Trophoblast cell (in vitro differentiated cells and primary cell): ENCODE data around the gene ITGA2B.
A peak's percentile ranks its signal among the peaks of the same experiment; 100 is the strongest.

Experiments
- DNase-seq, 2 donors: peaks; one replicate each; pipeline ENCODE4 v3.0.0-alpha.2; 2016
- H2AFZ ChIP-seq: 2 replicates; pipeline ENCODE4 v1.6.1; 2013; ENCODE audit warnings: low read length, moderate library complexity, mild to moderate bottlenecking; ENCODE audit not compliant: insufficient read depth, poor library complexity
- H2AK5ac ChIP-seq: 2 replicates; pipeline ENCODE4 v1.6.1; 2013; ENCODE audit warnings: mild to moderate bottlenecking, low read length
- H2BK120ac ChIP-seq: 2 replicates; pipeline ENCODE4 v1.6.1; 2013; ENCODE audit warnings: low read length, mild to moderate bottlenecking, moderate library complexity; ENCODE audit not compliant: insufficient read depth, poor library complexity
- H2BK12ac ChIP-seq: 2 replicates; pipeline ENCODE4 v1.6.1; 2013; ENCODE audit warnings: mild to moderate bottlenecking, low read length, moderate library complexity
- H2BK5ac ChIP-seq: 2 replicates; pipeline ENCODE4 v1.6.1; 2013; ENCODE audit warnings: low read length, low read depth, moderate library complexity, mild to moderate bottlenecking; ENCODE audit not compliant: poor library complexity
- H3K14ac ChIP-seq: 2 replicates; pipeline ENCODE4 v1.6.1; 2013; ENCODE audit warnings: mild to moderate bottlenecking, low read length
- H3K18ac ChIP-seq: 2 replicates; pipeline ENCODE4 v1.6.1; 2013; ENCODE audit warnings: mild to moderate bottlenecking, low read length
- H3K23ac ChIP-seq: 2 replicates; pipeline ENCODE4 v1.6.1; 2013; ENCODE audit warnings: low read length
- H3K27ac ChIP-seq: 2 replicates; pipeline ENCODE4 v1.5.1; 2013; ENCODE audit warnings: low read depth, mild to moderate bottlenecking, inconsistent platforms, low read length, moderate library complexity
- H3K27me3 ChIP-seq: 2 replicates; pipeline ENCODE4 v1.6.1; 2013; ENCODE audit warnings: inconsistent platforms, mild to moderate bottlenecking, low read length, moderate library complexity; ENCODE audit not compliant: insufficient read depth
- H3K36me3 ChIP-seq, 2 experiments: 1 replicate in 1 of 2; 2 replicates in 1 of 2; pipeline ENCODE4 v1.6.1; 2013; ENCODE audit warnings: low read length in 2 of 2, mild to moderate bottlenecking in 2 of 2, moderate library complexity in 1 of 2; ENCODE audit not compliant: insufficient read depth in 2 of 2, control insufficient read depth in 1 of 2
- H3K4ac ChIP-seq: 2 replicates; pipeline ENCODE4 v1.6.1; 2013; ENCODE audit warnings: low read depth, mild to moderate bottlenecking, low read length, moderate library complexity
- H3K4me1 ChIP-seq, 2 experiments: 1 replicate in 1 of 2; 2 replicates in 1 of 2; pipeline ENCODE4 v1.6.1; 2013; ENCODE audit warnings: low read length in 2 of 2, mild to moderate bottlenecking in 2 of 2, moderate library complexity in 1 of 2; ENCODE audit not compliant: insufficient read depth in 2 of 2, control insufficient read depth in 1 of 2
- H3K4me2 ChIP-seq: 2 replicates; pipeline ENCODE4 v1.6.1; 2013; ENCODE audit warnings: inconsistent platforms, mild to moderate bottlenecking, low read length, moderate library complexity
- H3K4me3 ChIP-seq: 2 replicates; pipeline ENCODE4 v1.5.1; 2013; ENCODE audit warnings: mild to moderate bottlenecking, low read depth, low read length, inconsistent platforms
- H3K79me1 ChIP-seq: one replicate; pipeline ENCODE4 v1.6.1; 2013; ENCODE audit warnings: low read length
- H3K79me2 ChIP-seq: 2 replicates; pipeline ENCODE4 v1.6.1; 2013; ENCODE audit warnings: low read length, mild to moderate bottlenecking; ENCODE audit not compliant: control insufficient read depth, insufficient read depth, poor library complexity
- H3K9ac ChIP-seq: 2 replicates; pipeline ENCODE4 v1.6.1; 2013; ENCODE audit warnings: mild to moderate bottlenecking, low read length
- H3K9me3 ChIP-seq: 2 replicates; pipeline ENCODE4 v1.6.1; 2013; ENCODE audit warnings: low read depth, mild to moderate bottlenecking, control low read depth, inconsistent platforms, low read length; ENCODE audit not compliant: insufficient read depth
- H4K12ac ChIP-seq: 2 replicates; pipeline ENCODE4 v1.6.1; 2013; ENCODE audit warnings: low read depth, mild to moderate bottlenecking, low read length, moderate library complexity
- H4K8ac ChIP-seq: 2 replicates; pipeline ENCODE4 v1.6.1; 2013; ENCODE audit warnings: low read depth, mild to moderate bottlenecking, low read length, moderate library complexity
- H4K91ac ChIP-seq: one replicate; pipeline ENCODE4 v1.6.1; 2013; ENCODE audit warnings: low read depth, mild to moderate bottlenecking, low read length, moderate library complexity
- WGBS: extraction: QIAGEN DNeasy Blood & Tissue Kit; methylation state at CpG from one replicate; pipeline ENCODE4 v1.1.7; 2013; ENCODE audit warnings: missing lambda C conversion rate; ENCODE audit not compliant: insufficient read length, insufficient coverage; ENCODE audit errors: extremely low coverage; 5-methylcytosine and 5-hydroxymethylcytosine counted together

The ITGA2B gene

DNA sequence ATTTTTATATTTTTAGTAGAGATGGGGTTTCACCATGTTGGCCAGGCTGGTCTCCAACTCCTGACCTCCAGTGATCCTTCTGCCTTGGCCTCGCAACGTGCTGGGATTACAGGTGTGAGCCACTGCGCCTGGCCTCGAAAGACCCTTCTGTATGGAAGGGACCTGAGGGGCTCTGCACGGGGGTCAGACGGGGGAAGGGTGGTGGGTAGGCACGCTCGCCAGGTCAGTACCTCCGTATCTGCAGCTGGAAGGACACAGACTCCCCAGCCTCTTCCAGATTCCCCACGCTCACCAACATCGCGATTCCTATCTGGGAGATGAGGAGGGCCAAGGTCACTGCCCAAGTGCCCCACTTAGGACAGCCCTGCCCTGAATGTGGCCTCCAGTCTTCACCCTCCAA lies 12.7 kb downstream of the ITGA2B start:
- Histone ChIP-seq H4K12ac (no peak overlapping the region), H3K18ac (no peak overlapping the region), H3K27me3 (no peaks in the 10 kb centered on the region), H3K14ac (no peak overlapping the region), H3K23ac (no peak overlapping the region), H2AFZ (no peak overlapping the region), H3K4ac (no peak overlapping the region), H3K79me2 (peaks cover 2% of the 10 kb centered on the region), H3K4me1 (peaks cover 10 to 12% of the 10 kb centered on the region in 2 experiments), H2AK5ac (no peak overlapping the region), H2BK12ac (no peak overlapping the region), H3K36me3 (no peaks in the 10 kb centered on the region), H3K4me2 (no peak overlapping the region), H4K8ac (no peak overlapping the region), H3K79me1 (no peaks in the 10 kb centered on the region), H3K9ac (no peak overlapping the region), H3K9me3 (peaks cover 3% of the 10 kb centered on the region), H2BK5ac (no peak overlapping the region), H2BK120ac (no peak overlapping the region), H4K91ac (no peak overlapping the region), H3K4me3 (no peak overlapping the region), H3K27ac (no peak overlapping the region)
- DNase-seq: no peak
- no CpG with 5 or more reads among the region's 12 CpGs for WGBS

DNA sequence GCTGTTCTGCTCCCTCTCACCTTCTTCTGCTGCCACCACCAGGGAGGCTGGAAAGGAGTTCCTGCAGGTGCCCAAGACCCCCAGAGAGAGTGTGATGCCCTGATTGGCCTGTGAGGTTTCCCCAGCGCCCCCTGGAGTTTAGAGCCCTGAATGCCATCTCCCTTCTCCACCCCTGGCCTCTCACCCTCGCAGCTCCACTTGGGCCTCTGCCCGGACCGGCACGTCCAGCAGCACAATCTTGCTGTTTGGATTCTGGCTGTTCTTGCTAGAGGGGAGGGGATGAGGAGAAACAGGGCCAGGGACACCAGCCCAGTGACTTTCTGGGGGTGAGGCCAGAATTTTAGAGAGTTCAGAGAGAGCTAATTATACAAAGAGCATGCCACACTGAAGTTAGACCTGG lies 13.3 kb downstream of the ITGA2B start:
- H3K4ac ChIP-seq: no peak overlapping the region
- no peak overlapping the region for H3K23ac ChIP-seq
- no peak overlapping the region for H4K12ac ChIP-seq
- no peak overlapping the region for H4K91ac ChIP-seq
- no peaks in the 10 kb centered on the region for H3K79me1 ChIP-seq
- no peak overlapping the region for H3K9ac ChIP-seq
- no peak overlapping the region for H3K18ac ChIP-seq
- H2BK120ac ChIP-seq: no peak overlapping the region
- no peak overlapping the region for H3K14ac ChIP-seq
- H3K79me2 ChIP-seq: peaks cover 2% of the 10 kb centered on the region
- no peak overlapping the region for H4K8ac ChIP-seq
- DNase-seq: no peak
- no peak overlapping the region for H3K4me3 ChIP-seq
- H3K27me3 ChIP-seq: no peaks in the 10 kb centered on the region
- no peak overlapping the region for H2BK12ac ChIP-seq
- no peak overlapping the region for H2AFZ ChIP-seq
- no peak overlapping the region for H3K4me2 ChIP-seq
- no peaks in the 10 kb centered on the region for H3K36me3 ChIP-seq
- no peak overlapping the region for H2AK5ac ChIP-seq
- WGBS: no CpG with 5 or more reads among the region's 5 CpGs
- peaks cover 3% of the 10 kb centered on the region for H3K9me3 ChIP-seq
- no peak overlapping the region for H3K27ac ChIP-seq
- H2BK5ac ChIP-seq: no peak overlapping the region
- peaks cover 10 to 12% of the 10 kb centered on the region in 2 experiments for H3K4me1 ChIP-seq

DNA sequence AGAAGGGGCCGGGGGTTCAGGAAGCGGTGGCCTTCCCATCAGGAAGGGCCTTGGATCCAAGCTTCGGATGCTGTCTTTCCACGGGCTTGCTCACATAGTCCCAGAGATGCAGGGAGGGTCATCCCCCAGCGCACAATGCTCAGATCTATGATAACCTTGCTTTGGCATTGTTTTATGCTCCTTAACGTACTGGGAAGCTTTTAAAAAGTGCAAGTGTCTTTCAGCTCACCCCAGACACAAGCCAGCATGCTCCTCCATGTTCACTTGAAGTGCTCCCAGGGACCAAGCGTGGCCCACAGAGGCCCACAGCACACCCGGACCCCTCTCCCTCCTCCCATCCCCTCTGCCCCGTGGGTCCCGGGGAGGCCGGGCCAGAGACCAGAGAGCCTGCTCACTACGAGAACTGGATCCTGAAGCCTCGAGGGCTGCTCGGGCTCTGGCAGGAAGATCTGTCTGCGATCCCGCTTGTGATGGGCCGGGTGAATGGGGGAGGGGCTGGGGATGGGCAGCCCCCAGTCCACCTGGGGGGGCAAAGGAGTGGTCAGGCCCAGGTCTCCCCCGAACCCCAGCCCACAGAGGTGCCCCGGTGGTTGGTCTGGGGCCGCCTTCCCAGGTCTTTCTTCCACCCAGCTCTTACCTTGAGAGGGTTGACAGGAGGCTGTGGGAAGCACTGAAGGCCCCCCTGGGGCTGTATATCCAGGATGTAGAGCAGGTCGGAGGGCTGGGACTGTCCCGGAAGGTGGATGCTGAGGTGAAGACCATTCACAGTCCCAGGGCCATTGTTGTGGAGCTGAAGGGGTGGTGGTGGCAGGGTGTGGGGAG lies 14.0 kb downstream of the ITGA2B start:
- DNase-seq: no peak
- H2BK120ac ChIP-seq: no peak overlapping the region
- H3K14ac ChIP-seq: no peak overlapping the region
- H3K4me2 ChIP-seq: no peak overlapping the region
- peaks cover 3% of the 10 kb centered on the region for H3K9me3 ChIP-seq
- H2BK12ac ChIP-seq: no peak overlapping the region
- WGBS: no CpG with 5 or more reads among the region's 22 CpGs
- no peak overlapping the region for H2AFZ ChIP-seq
- no peak overlapping the region for H3K4me3 ChIP-seq
- no peak overlapping the region for H2AK5ac ChIP-seq
- H4K91ac ChIP-seq: no peak overlapping the region
- H3K9ac ChIP-seq: no peak overlapping the region
- no peaks in the 10 kb centered on the region for H3K36me3 ChIP-seq
- no peak overlapping the region for H2BK5ac ChIP-seq
- H3K79me2 ChIP-seq: peaks cover 2% of the 10 kb centered on the region
- H4K12ac ChIP-seq: peak overlapping the region; percentile 20
- no peak overlapping the region for H3K4ac ChIP-seq
- H3K4me1 ChIP-seq: peaks cover 10 to 12% of the 10 kb centered on the region in 2 experiments
- no peaks in the 10 kb centered on the region for H3K27me3 ChIP-seq
- H3K27ac ChIP-seq: no peak overlapping the region
- no peaks in the 10 kb centered on the region for H3K79me1 ChIP-seq
- H4K8ac ChIP-seq: no peak overlapping the region
- no peak overlapping the region for H3K23ac ChIP-seq
- no peak overlapping the region for H3K18ac ChIP-seq

DNA sequence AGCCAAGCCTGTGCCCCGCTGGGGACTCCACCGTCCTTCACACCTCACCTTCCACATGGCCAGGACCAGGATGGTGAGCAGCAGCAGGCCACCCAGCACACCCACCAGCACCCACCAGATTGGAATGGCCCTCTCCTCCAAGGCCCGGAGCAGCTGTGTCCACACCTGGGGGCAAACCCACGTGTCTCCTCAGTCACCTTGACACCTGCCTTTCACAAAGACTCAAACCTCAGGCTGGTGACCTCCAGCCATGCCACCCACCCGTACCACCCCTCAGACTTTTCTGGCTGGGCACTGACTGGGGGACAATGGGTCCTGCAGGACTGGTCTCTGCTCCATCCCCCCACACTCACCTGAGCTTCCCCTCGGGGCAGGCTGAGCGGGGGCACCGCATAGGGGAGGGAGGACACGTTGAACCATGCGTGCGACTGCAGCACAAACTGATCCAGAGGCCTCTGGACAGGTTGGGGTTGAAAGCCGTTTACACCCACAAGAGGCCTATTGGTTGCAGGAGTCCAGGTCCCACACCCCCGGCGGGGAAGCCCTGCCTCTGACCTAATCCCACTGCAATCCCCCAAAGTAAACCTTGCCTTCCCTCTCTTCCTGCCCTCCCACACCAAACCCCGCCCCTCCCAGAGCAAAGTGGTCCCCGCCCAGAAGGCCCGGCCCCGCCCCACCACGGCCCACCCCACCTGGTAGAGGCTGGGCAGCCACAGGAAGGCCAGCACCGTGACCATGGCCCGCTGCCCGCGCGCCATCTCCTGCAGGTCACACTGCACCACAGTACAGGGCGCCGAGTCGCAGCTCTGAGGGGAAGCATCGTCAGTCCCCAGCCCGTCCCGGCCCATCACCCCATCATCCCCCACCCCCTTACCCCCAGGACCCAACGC lies 14.9 kb downstream of the ITGA2B start:
- Histone ChIP-seq H2BK12ac (peak overlapping the region; percentile 16), H3K9ac (no peak overlapping the region), H3K14ac (no peak overlapping the region), H4K8ac (peak overlapping the region; percentile 31), H3K27ac (no peak overlapping the region), H3K27me3 (no peaks in the 10 kb centered on the region), H3K9me3 (peaks cover 3% of the 10 kb centered on the region), H3K4me1 (peaks cover 10 to 12% of the 10 kb centered on the region in 2 experiments), H2AFZ (no peak overlapping the region), H3K79me1 (no peaks in the 10 kb centered on the region), H3K79me2 (peaks cover 2% of the 10 kb centered on the region), H3K4me2 (no peak overlapping the region), H3K18ac (no peak overlapping the region), H3K4ac (no peak overlapping the region), H4K91ac (no peak overlapping the region), H2AK5ac (no peak overlapping the region), H3K23ac (no peak overlapping the region), H3K36me3 (no peaks in the 10 kb centered on the region), H3K4me3 (no peak overlapping the region), H4K12ac (no peak overlapping the region), H2BK120ac (no peak overlapping the region), H2BK5ac (no peak overlapping the region)
- no CpG with 5 or more reads among the region's 31 CpGs for WGBS
- DNase-seq: no peak
